Neural progenitor cell (in vitro differentiated cells): Measurements from ENCODE around the gene DUSP6. TPM values are rescaled to one million over a fixed set of nuclear protein-coding genes. Genes with fewer than 3 reads are reported as not detected.

Source experiments
- DNase-seq: peaks from one replicate; pipeline ENCODE4 v3.0.0-alpha.2; 2016; ENCODE audit warnings: low spot score
- H2AFZ ChIP-seq: fragments of 200-600 bp; sonication (generic); replicated peaks from 2 replicates; pipeline ENCODE4 v1.6.1; 2016; ENCODE audit warnings: antibody characterized with exemption
- H3F3A ChIP-seq: fragments of 200-600 bp; sonication (generic); 2 replicates; pipeline ENCODE4 v1.6.1; 2016; ENCODE audit warnings: antibody characterized with exemption, low read depth
- H3K27ac ChIP-seq: fragments of 200-600 bp; sonication (generic); 2 replicates; pipeline ENCODE4 v1.5.1; 2016; ENCODE audit warnings: mild to moderate bottlenecking
- H3K27me3 ChIP-seq: fragments of 200-600 bp; sonication (generic); 2 replicates; pipeline ENCODE4 v1.6.1; 2016; ENCODE audit warnings: mild to moderate bottlenecking, moderate library complexity
- H3K36me3 ChIP-seq: fragments of 200-600 bp; sonication (generic); 2 replicates; pipeline ENCODE4 v1.5.1; 2016
- H3K4me1 ChIP-seq: fragments of 200-600 bp; sonication (generic); 2 replicates; pipeline ENCODE4 v1.6.1; 2016; ENCODE audit warnings: mixed run types
- H3K4me2 ChIP-seq: fragments of 200-600 bp; sonication (generic); 2 replicates; pipeline ENCODE4 v1.6.1; 2016
- H3K4me3 ChIP-seq: fragments of 200-600 bp; sonication (generic); 2 replicates; pipeline ENCODE4 v1.5.1; 2016
- H3K79me2 ChIP-seq: fragments of 200-600 bp; sonication (generic); 2 replicates; pipeline ENCODE4 v1.6.1; 2016; ENCODE audit warnings: low read depth
- H3K9ac ChIP-seq: fragments of 200-600 bp; sonication (generic); 2 replicates; pipeline ENCODE4 v1.6.1; 2016
- H3K9me3 ChIP-seq: fragments of 200-600 bp; sonication (generic); 2 replicates; pipeline ENCODE4 v1.5.1; 2016; ENCODE audit warnings: low read depth
- H4K20me1 ChIP-seq: fragments of 200-600 bp; sonication (generic); 2 replicates; pipeline ENCODE4 v1.6.1; 2016; ENCODE audit warnings: low read depth
- H3K27ac Mint-ChIP-seq: 3 replicates; pipeline ENCODE4 v1.8.0; 2021; ENCODE audit warnings: mixed read lengths
- H3K27me3 Mint-ChIP-seq: 2 replicates; pipeline ENCODE4 v1.8.0; 2022; ENCODE audit warnings: low read depth, mild to moderate bottlenecking, inconsistent platforms, moderate library complexity, mixed read lengths; ENCODE audit not compliant: insufficient read depth
- H3K36me3 Mint-ChIP-seq: 3 replicates; pipeline ENCODE4 v1.8.0; 2021; ENCODE audit warnings: mixed read lengths
- H3K4me1 Mint-ChIP-seq: 3 replicates; pipeline ENCODE4 v1.8.0; 2021; ENCODE audit warnings: mixed read lengths
- H3K4me3 Mint-ChIP-seq: 3 replicates; pipeline ENCODE4 v1.8.0; 2021; ENCODE audit warnings: mild to moderate bottlenecking, moderate library complexity, mixed read lengths
- H3K9me3 Mint-ChIP-seq: 3 replicates; pipeline ENCODE4 v1.8.0; 2020; ENCODE audit warnings: mixed read lengths
- EZH2 ChIP-seq: fragments of 200-600 bp; sonication (generic); IDR thresholded peaks from 2 replicates; pipeline ENCODE4 v1.6.1; 2017; ENCODE audit warnings: antibody characterized with exemption, mild to moderate bottlenecking, moderate library complexity
- EZH2phosphoT487 ChIP-seq: fragments of 200-600 bp; sonication (generic); IDR thresholded peaks from 2 replicates; pipeline ENCODE4 v1.6.1; 2017; ENCODE audit warnings: antibody characterized with exemption
- total RNA-seq: library from RNA; depleted of rRNA; stranded (reverse); fragments of >200 nt; gene quantifications from 2 replicates; pipeline ENCODE4 v1.2.3, GENCODE V29; 2015; ENCODE audit warnings: low replicate concordance
- TF ChIP-seq, protein P1 (sequence below): fragments of 200-600 bp; sonication (generic); IDR thresholded peaks from 2 replicates; pipeline ENCODE4 v1.5.1; 2017; ENCODE audit warnings: antibody characterized with exemption, mild to moderate bottlenecking

The DUSP6 gene
- total RNA-seq, 1 donor from 2014 or later, result 12.5 TPM

DNA sequence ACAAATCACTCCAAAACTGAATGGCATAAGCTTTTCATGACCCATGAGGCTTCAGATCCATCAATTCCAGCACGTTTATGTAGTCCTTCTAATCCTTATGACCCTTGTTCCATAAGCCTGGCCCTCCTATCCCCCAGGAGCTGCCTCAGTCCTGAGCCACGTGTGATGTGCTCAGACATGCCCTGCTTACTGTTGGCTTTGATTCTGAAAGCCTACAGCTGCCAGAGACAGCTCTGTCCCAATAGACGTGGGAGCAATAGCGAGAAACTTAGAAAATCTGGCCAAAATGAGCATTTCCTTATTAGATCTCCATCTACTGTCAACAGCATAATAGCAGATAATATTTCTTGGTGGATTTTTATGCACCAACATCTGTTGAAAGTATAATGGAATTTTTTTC is 33.2 kb downstream of the DUSP6 start:
- H3K27ac ChIP-seq, result no peak overlapping the region
- TF ChIP-seq, protein P1, sequence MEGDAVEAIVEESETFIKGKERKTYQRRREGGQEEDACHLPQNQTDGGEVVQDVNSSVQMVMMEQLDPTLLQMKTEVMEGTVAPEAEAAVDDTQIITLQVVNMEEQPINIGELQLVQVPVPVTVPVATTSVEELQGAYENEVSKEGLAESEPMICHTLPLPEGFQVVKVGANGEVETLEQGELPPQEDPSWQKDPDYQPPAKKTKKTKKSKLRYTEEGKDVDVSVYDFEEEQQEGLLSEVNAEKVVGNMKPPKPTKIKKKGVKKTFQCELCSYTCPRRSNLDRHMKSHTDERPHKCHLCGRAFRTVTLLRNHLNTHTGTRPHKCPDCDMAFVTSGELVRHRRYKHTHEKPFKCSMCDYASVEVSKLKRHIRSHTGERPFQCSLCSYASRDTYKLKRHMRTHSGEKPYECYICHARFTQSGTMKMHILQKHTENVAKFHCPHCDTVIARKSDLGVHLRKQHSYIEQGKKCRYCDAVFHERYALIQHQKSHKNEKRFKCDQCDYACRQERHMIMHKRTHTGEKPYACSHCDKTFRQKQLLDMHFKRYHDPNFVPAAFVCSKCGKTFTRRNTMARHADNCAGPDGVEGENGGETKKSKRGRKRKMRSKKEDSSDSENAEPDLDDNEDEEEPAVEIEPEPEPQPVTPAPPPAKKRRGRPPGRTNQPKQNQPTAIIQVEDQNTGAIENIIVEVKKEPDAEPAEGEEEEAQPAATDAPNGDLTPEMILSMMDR, result no peak
- TF ChIP-seq EZH2phosphoT487 (no peak), EZH2 (no peak)
- H3K27ac Mint-ChIP-seq, result no peak overlapping the region
- H3K4me3 Mint-ChIP-seq, result no peak overlapping the region
- no peak overlapping the region for H3K9ac ChIP-seq
- H3K4me3 ChIP-seq, result no peak overlapping the region
- H3K9me3 ChIP-seq, result no peaks in the 10 kb centered on the region
- peaks cover 31% of the 10 kb centered on the region for H3F3A ChIP-seq
- peaks cover 8% of the 10 kb centered on the region for H3K27me3 Mint-ChIP-seq
- no peaks in the 10 kb centered on the region for H3K27me3 ChIP-seq
- peak overlapping the region; percentile 5 for H3K4me2 ChIP-seq
- H3K79me2 ChIP-seq, result no peaks in the 10 kb centered on the region
- no peak overlapping the region for H2AFZ ChIP-seq
- peaks cover 44% of the 10 kb centered on the region for H3K4me1 Mint-ChIP-seq
- no peaks in the 10 kb centered on the region for H3K36me3 Mint-ChIP-seq
- H3K9me3 Mint-ChIP-seq, result no peaks in the 10 kb centered on the region
- no peaks in the 10 kb centered on the region for H3K36me3 ChIP-seq
- H3K4me1 ChIP-seq, result peaks cover 50% of the 10 kb centered on the region
- no peaks in the 10 kb centered on the region for H4K20me1 ChIP-seq
- DNase-seq, result peak; percentile 25

DNA sequence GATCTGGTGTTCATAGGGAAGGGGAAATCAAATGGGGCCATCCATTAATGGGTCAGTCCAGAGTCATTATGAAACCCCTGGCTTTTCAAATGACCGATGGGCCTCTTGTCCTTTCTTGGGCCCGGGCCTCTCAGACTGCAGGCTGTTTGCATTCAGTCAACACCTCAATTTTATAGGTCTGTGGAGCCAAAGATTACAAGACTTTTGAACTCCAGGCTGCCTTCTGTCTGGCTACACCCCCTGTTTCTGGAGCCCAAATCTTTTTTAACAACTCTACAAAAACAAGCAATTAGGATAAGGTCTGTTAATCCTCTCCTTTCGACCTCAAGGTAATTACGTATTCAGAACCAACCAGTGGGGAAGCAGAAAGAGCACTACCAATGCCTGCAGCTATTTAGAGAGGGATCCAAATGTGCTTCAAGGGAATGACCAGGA is 35.6 kb downstream of the DUSP6 start:
- peak; percentile 87 for DNase-seq
- Histone ChIP-seq H3K27me3 (no peaks in the 10 kb centered on the region), H3K9ac (no peak overlapping the region), H3K36me3 (no peaks in the 10 kb centered on the region), H3K4me2 (peak overlapping the region; percentile 58), H3K79me2 (no peaks in the 10 kb centered on the region), H3K4me3 (peak overlapping the region; percentile 9), H2AFZ (no peak overlapping the region), H3K9me3 (no peaks in the 10 kb centered on the region), H3F3A (peaks cover 31% of the 10 kb centered on the region), H4K20me1 (no peaks in the 10 kb centered on the region), H3K4me1 (peaks cover 51% of the 10 kb centered on the region), H3K27ac (peak overlapping the region; percentile 53)
- peak overlapping the region; percentile 46 for H3K4me3 Mint-ChIP-seq
- peaks cover 46% of the 10 kb centered on the region for H3K4me1 Mint-ChIP-seq
- peaks cover 6% of the 10 kb centered on the region for H3K27me3 Mint-ChIP-seq
- H3K36me3 Mint-ChIP-seq, result no peaks in the 10 kb centered on the region
- H3K27ac Mint-ChIP-seq, result peak overlapping the region; percentile 91
- peak; percentile 67 for TF ChIP-seq EZH2phosphoT487
- TF ChIP-seq, protein P1, result no peak
- no peak for TF ChIP-seq EZH2
- no peaks in the 10 kb centered on the region for H3K9me3 Mint-ChIP-seq

DNA sequence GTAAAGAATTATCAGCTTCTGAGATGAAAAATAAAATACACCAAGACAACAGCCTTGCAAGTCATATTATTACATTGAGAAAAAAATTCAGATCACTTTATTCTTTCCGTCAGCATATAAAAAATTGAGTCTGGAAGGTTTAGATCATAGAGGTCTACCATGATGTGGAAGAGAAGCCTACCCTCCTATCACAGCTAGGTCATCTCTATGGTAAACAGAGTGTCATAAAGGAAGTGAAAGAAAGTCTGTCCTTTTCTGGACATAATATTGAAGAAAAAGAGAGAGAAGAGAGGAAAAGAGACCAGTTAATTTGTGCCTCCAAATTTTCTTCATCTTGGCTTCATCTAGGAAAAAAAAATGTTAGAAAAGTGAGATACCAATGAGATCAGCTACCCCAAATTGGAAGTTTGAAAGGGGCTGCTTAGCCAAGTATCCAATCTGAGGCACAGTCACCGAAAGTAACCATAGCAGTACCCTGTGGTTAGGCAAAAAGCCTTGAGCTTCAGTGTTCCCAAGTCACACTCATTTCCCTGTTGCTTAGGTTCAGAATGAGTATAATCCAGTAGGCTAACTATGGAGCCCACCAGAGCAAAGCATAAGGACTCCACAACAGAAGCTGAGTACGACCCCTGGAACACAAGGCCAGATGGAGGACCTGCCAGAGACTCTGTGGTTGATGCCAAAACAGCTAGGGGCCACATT is 38.1 kb downstream of the DUSP6 start:
- no peak overlapping the region for H3K4me3 Mint-ChIP-seq

More for the DNA sequence above, 38.1 kb downstream of the DUSP6 start:
- Histone ChIP-seq H2AFZ (no peak overlapping the region), H3K27ac (no peak overlapping the region), H3K27me3 (no peaks in the 10 kb centered on the region), H3K79me2 (no peaks in the 10 kb centered on the region), H4K20me1 (no peaks in the 10 kb centered on the region), H3K4me2 (peak overlapping the region; percentile 58), H3K9me3 (no peaks in the 10 kb centered on the region), H3K36me3 (no peaks in the 10 kb centered on the region), H3K4me3 (no peak overlapping the region), H3K9ac (no peak overlapping the region), H3F3A (peaks cover 31% of the 10 kb centered on the region), H3K4me1 (peaks cover 46% of the 10 kb centered on the region)
- Mint-ChIP-seq H3K9me3 (no peaks in the 10 kb centered on the region), H3K4me1 (peaks cover 42% of the 10 kb centered on the region), H3K27me3 (peaks cover 6% of the 10 kb centered on the region), H3K36me3 (no peaks in the 10 kb centered on the region), H3K27ac (peak overlapping the region; percentile 7)
- no peak for TF ChIP-seq EZH2phosphoT487
- TF ChIP-seq EZH2, result no peak
- TF ChIP-seq, protein P1, result no peak
- no peak for DNase-seq
